ENCODE data around the gene TMEM187. TPM values are rescaled to one million over a fixed set of nuclear protein-coding genes. Genes with fewer than 3 reads are reported as not detected.
"Not testable (repeated sequence)": the region's sequence is repeated elsewhere in the genome, so short reads cannot be mapped to it uniquely, and the experiment has no call there.

The TMEM187 gene
- polyA plus RNA-seq, 1 experiment: 8.7 TPM

- H3K36me3 ChIP-seq (ENCODE audit: control insufficient read depth, insufficient read depth, low read length): no peaks in the 10 kb centered on the region
- no peaks in the 10 kb centered on the region for H3K27me3 ChIP-seq (ENCODE audit: control insufficient read depth, insufficient read depth, low read length)
- CTCF ChIA-PET: interaction anchor here (1.6 kb wide), 1 partner anchor 24 kb away, joined by 3 read pairs; no protein-coding TSS in a partner anchor
- POLR2A ChIA-PET: no interaction called here
- H3K4me3 ChIP-seq (ENCODE audit: low read depth, low read length): no peak overlapping the region
- DNase-seq (ENCODE audit: low read depth): no peak
- TF ChIP-seq CTCF (IDR thresholded peaks at IDR 0.05; ENCODE audit: insufficient read depth, low read depth, low read length): no peak
These were observed 17.6 kb downstream of the TMEM187 start for GRCh38 chrX:153989973-153990655.

GRCh38 chrX:153991013-153991580, 18.5 kb downstream of the TMEM187 start:
- no peak for TF ChIP-seq CTCF (IDR thresholded peaks at IDR 0.05; ENCODE audit: insufficient read depth, low read depth, low read length)
- CTCF ChIA-PET: interaction anchor here (1.6 kb wide), 1 partner anchor 23 kb away, joined by 3 read pairs; no protein-coding TSS in a partner anchor
- POLR2A ChIA-PET: no interaction called here

GRCh38 chrX:153992180-153992579, 19.6 kb downstream of the TMEM187 start:
- Histone ChIP-seq H3K36me3 (ENCODE audit: control insufficient read depth, insufficient read depth, low read length) (no peaks in the 10 kb centered on the region), H3K4me3 (ENCODE audit: low read depth, low read length) (no peak overlapping the region), H3K27me3 (ENCODE audit: control insufficient read depth, insufficient read depth, low read length) (no peaks in the 10 kb centered on the region)
- ChIA-PET CTCF (no interaction called here), POLR2A (interaction anchor here (0.7 kb wide), 1 partner anchor 49 kb away, joined by 17 read pairs; no protein-coding TSS in a partner anchor)
- DNase-seq (ENCODE audit: low read depth): no peak
- no peak for TF ChIP-seq CTCF (IDR thresholded peaks at IDR 0.05; ENCODE audit: insufficient read depth, low read depth, low read length)

More at GRCh38 chrX:153991013-153991580, 18.5 kb downstream of the TMEM187 start:
- no peaks in the 10 kb centered on the region for H3K36me3 ChIP-seq (ENCODE audit: control insufficient read depth, insufficient read depth, low read length)
- H3K27me3 ChIP-seq (ENCODE audit: control insufficient read depth, insufficient read depth, low read length): no peaks in the 10 kb centered on the region
- no peak for DNase-seq (ENCODE audit: low read depth)
- no peak overlapping the region for H3K4me3 ChIP-seq (ENCODE audit: low read depth, low read length)

- Histone ChIP-seq H3K27me3 (ENCODE audit: control insufficient read depth, insufficient read depth, low read length) (no peaks in the 10 kb centered on the region), H3K36me3 (ENCODE audit: control insufficient read depth, insufficient read depth, low read length) (no peaks in the 10 kb centered on the region), H3K4me3 (ENCODE audit: low read depth, low read length) (no peak overlapping the region)
- ChIA-PET POLR2A (no interaction called here), CTCF (interaction anchor here (0.6 kb wide), 1 partner anchor 31 kb away, joined by 3 read pairs; no protein-coding TSS in a partner anchor)
- DNase-seq (ENCODE audit: low read depth): no peak
- TF ChIP-seq CTCF (IDR thresholded peaks at IDR 0.05; ENCODE audit: insufficient read depth, low read depth, low read length): no peak
These were observed 20.5 kb downstream of the TMEM187 start for GRCh38 chrX:153993079-153993478.

- ChIA-PET POLR2A (no interaction called here), CTCF (interaction anchor here (0.6 kb wide), 1 partner anchor 30 kb away, joined by 3 read pairs; no protein-coding TSS in a partner anchor)
- Histone ChIP-seq H3K4me3 (ENCODE audit: low read depth, low read length) (no peak overlapping the region), H3K27me3 (ENCODE audit: control insufficient read depth, insufficient read depth, low read length) (no peaks in the 10 kb centered on the region), H3K36me3 (ENCODE audit: control insufficient read depth, insufficient read depth, low read length) (no peaks in the 10 kb centered on the region)
- TF ChIP-seq CTCF (IDR thresholded peaks at IDR 0.05; ENCODE audit: insufficient read depth, low read depth, low read length): no peak
- DNase-seq (ENCODE audit: low read depth): no peak
These were observed 21.4 kb downstream of the TMEM187 start for GRCh38 chrX:153993978-153994377.

GRCh38 chrX:153994398-153994797, 21.8 kb downstream of the TMEM187 start:
- H3K27me3 ChIP-seq (ENCODE audit: control insufficient read depth, insufficient read depth, low read length); CTCF ChIA-PET; H3K36me3 ChIP-seq (ENCODE audit: control insufficient read depth, insufficient read depth, low read length); POLR2A ChIA-PET; H3K4me3 ChIP-seq (ENCODE audit: low read depth, low read length); DNase-seq (ENCODE audit: low read depth): not testable (repeated sequence)
